ENCODE results near the gene ARHGEF4. TPM values are rescaled to one million over a fixed set of nuclear protein-coding genes. Genes with fewer than 3 reads are reported as not detected.

The ARHGEF4 gene
- total RNA-seq, 1 donor from 2014 or later: 9.1 TPM

GRCh38 chr2:130843321-130843985, 6.7 kb downstream of the ARHGEF4 start:
- H3K27me3 ChIP-seq (ENCODE audit: low read depth): peaks cover 18% of the 10 kb centered on the region
- H3K4me1 ChIP-seq: no peaks in the 10 kb centered on the region
- TF ChIP-seq, protein P1, sequence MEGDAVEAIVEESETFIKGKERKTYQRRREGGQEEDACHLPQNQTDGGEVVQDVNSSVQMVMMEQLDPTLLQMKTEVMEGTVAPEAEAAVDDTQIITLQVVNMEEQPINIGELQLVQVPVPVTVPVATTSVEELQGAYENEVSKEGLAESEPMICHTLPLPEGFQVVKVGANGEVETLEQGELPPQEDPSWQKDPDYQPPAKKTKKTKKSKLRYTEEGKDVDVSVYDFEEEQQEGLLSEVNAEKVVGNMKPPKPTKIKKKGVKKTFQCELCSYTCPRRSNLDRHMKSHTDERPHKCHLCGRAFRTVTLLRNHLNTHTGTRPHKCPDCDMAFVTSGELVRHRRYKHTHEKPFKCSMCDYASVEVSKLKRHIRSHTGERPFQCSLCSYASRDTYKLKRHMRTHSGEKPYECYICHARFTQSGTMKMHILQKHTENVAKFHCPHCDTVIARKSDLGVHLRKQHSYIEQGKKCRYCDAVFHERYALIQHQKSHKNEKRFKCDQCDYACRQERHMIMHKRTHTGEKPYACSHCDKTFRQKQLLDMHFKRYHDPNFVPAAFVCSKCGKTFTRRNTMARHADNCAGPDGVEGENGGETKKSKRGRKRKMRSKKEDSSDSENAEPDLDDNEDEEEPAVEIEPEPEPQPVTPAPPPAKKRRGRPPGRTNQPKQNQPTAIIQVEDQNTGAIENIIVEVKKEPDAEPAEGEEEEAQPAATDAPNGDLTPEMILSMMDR (IDR thresholded peaks at IDR 0.05): no peak
- intact Hi-C loops (cut with DNase I): no loop called here
- ATAC-seq: no peak
- no peaks in the 10 kb centered on the region for H3K9me3 ChIP-seq
- no peak overlapping the region for H3K27ac ChIP-seq
- H3K36me3 ChIP-seq: no peaks in the 10 kb centered on the region
- no peak for DNase-seq
- no peak overlapping the region for H3K4me3 ChIP-seq

GRCh38 chr2:130844161-130844560, 7.4 kb downstream of the ARHGEF4 start:
- Histone ChIP-seq H3K4me3 (no peak overlapping the region), H3K4me1 (no peaks in the 10 kb centered on the region), H3K36me3 (no peaks in the 10 kb centered on the region), H3K27ac (no peak overlapping the region), H3K9me3 (no peaks in the 10 kb centered on the region), H3K27me3 (ENCODE audit: low read depth) (peaks cover 13% of the 10 kb centered on the region)
- ATAC-seq (no peak), DNase-seq (no peak)
- intact Hi-C loops (cut with DNase I): no loop called here
- TF ChIP-seq, protein P1 (IDR thresholded peaks at IDR 0.05): no peak

GRCh38 chr2:130845505-130846085, 8.9 kb downstream of the ARHGEF4 start:
- Histone ChIP-seq H3K27me3 (ENCODE audit: low read depth) (peaks cover 8% of the 10 kb centered on the region), H3K36me3 (no peaks in the 10 kb centered on the region), H3K9me3 (no peaks in the 10 kb centered on the region), H3K4me3 (no peak overlapping the region), H3K27ac (no peak overlapping the region), H3K4me1 (no peaks in the 10 kb centered on the region)
- no peak for DNase-seq
- intact Hi-C loops (cut with DNase I): no loop called here
- no peak for ATAC-seq
- TF ChIP-seq, protein P1 (IDR thresholded peaks at IDR 0.05): no peak

- ATAC-seq (no peak), DNase-seq (no peak)
- H3K4me1 ChIP-seq: no peaks in the 10 kb centered on the region
- no peaks in the 10 kb centered on the region for H3K36me3 ChIP-seq
- H3K27ac ChIP-seq: no peak overlapping the region
- H3K9me3 ChIP-seq: no peaks in the 10 kb centered on the region
- TF ChIP-seq, protein P1 (IDR thresholded peaks at IDR 0.05): no peak
- intact Hi-C loops (cut with DNase I): no loop called here
- H3K27me3 ChIP-seq (ENCODE audit: low read depth): peaks cover 8% of the 10 kb centered on the region
- no peak overlapping the region for H3K4me3 ChIP-seq
Measured at GRCh38 chr2:130846233-130846632, 9.5 kb downstream of the ARHGEF4 start.

DNA sequence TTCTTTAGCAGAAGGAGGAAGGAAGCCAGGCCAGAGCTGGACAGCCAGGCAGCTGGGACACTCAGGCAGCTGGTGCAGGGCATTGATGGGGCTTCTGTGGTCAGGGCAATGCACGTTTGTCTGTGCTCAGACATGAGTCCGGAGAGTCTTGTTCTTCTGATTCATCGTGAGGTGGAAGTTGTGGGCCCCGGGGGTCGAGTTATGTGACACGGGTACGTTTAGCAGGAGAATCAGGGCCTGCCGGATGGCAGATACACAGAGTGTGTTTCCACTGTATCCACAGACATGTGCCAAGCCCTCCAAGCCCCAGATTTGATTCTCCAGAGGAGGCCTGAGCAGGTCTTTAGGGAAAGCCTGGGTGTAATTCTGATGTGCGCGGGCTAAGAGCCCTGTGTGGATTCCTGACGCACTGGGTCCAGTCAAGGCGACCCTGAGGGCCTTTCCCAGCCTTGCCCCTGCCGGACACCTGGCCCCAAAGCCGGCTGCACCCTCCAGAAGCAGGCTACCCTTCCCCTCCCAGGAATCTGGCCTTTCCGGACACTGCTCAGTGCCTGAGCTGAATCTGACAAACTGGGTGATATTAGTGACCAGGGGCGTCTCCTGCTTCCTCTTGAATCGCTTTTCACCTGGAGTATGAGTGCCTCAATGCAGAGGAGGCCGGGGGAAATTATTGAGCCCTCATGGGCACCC, 10.1 kb downstream of the ARHGEF4 start:
- no peak overlapping the region for H3K4me3 ChIP-seq
- no peak overlapping the region for H3K27ac ChIP-seq
- TF ChIP-seq, protein P1 (IDR thresholded peaks at IDR 0.05): no peak
- H3K4me1 ChIP-seq: no peaks in the 10 kb centered on the region
- intact Hi-C loops (cut with DNase I): no loop called here
- H3K9me3 ChIP-seq: no peaks in the 10 kb centered on the region
- ATAC-seq (no peak), DNase-seq (no peak)
- H3K36me3 ChIP-seq: no peaks in the 10 kb centered on the region
- H3K27me3 ChIP-seq (ENCODE audit: low read depth): peaks cover 8% of the 10 kb centered on the region

All from lower lobe of right lung (tissue), 2 donors.